WI38 (cell line): ENCODE data around the gene PLXNB2.

ENCODE experiments used
- H3K4me3 ChIP-seq: 2 replicates; pipeline ENCODE4 v1.5.1; 2011; ENCODE audit warnings: low read depth, mild to moderate bottlenecking, control low read depth, low read length
- TF ChIP-seq, protein P1 (sequence below): IDR thresholded peaks from 2 replicates; pipeline ENCODE4 v1.5.1; 2012; ENCODE audit warnings: low read depth, mild to moderate bottlenecking, control low read depth, low read length

Gene PLXNB2

GRCh38 chr22:50317674-50318073, 10.2 kb upstream of the PLXNB2 start:
- TF ChIP-seq, protein P1, sequence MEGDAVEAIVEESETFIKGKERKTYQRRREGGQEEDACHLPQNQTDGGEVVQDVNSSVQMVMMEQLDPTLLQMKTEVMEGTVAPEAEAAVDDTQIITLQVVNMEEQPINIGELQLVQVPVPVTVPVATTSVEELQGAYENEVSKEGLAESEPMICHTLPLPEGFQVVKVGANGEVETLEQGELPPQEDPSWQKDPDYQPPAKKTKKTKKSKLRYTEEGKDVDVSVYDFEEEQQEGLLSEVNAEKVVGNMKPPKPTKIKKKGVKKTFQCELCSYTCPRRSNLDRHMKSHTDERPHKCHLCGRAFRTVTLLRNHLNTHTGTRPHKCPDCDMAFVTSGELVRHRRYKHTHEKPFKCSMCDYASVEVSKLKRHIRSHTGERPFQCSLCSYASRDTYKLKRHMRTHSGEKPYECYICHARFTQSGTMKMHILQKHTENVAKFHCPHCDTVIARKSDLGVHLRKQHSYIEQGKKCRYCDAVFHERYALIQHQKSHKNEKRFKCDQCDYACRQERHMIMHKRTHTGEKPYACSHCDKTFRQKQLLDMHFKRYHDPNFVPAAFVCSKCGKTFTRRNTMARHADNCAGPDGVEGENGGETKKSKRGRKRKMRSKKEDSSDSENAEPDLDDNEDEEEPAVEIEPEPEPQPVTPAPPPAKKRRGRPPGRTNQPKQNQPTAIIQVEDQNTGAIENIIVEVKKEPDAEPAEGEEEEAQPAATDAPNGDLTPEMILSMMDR, result no peak
- no peak overlapping the region for H3K4me3 ChIP-seq

- TF ChIP-seq, protein P1, result no peak
- no peak overlapping the region for H3K4me3 ChIP-seq
Measured at GRCh38 chr22:50317178-50317577, 9.7 kb upstream of the PLXNB2 start.

DNA sequence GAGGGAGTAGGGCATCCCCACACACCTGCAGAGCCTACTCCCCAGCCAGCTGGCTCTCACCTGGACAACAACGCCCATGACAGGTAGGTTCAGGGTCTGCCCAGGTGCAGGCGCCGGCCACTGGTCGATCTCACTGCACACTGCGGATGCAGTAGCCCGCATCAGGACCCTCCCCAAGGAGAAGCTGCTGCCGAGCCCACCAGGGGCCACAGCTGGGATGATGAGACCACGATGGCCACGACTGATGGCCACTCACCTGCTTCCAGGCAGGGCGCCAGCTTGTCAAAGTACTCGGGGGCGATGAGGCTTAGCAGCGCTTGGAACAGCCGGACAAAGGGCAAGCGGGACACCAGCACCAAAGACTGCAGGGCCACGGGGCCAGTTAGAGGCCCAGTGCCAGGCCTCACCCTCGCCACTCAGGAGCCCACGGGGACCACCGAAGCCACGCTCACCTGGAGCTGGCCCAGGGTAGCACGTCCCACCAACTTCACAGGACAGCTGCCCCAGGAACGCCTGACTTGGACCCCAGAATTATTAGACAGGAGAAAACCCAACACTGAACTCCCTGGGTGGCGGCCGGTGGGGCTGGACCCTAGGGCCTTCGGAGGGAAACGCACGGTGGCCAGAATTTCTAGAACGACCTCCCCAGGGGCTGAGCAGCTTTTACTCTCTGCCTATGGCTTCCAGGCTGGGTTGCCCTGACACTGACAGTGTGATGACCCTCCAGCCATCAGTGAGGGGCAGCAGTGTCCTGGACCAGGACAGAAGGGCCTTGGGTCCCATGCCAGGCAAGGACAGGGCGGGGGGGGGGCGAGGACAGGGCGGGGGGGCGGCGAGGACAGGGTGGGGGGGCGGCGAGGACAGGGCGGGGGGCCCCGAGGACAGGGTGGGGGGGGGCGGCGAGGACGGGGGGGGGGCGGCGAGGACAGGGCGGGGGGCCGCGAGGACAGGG, 8.9 kb upstream of the PLXNB2 start:
- no peak overlapping the region for H3K4me3 ChIP-seq
- TF ChIP-seq, protein P1, result no peak

GRCh38 chr22:50315289-50316113, 8.1 kb upstream of the PLXNB2 start:
- TF ChIP-seq, protein P1, result no peak
- H3K4me3 ChIP-seq, result no peak overlapping the region

DNA sequence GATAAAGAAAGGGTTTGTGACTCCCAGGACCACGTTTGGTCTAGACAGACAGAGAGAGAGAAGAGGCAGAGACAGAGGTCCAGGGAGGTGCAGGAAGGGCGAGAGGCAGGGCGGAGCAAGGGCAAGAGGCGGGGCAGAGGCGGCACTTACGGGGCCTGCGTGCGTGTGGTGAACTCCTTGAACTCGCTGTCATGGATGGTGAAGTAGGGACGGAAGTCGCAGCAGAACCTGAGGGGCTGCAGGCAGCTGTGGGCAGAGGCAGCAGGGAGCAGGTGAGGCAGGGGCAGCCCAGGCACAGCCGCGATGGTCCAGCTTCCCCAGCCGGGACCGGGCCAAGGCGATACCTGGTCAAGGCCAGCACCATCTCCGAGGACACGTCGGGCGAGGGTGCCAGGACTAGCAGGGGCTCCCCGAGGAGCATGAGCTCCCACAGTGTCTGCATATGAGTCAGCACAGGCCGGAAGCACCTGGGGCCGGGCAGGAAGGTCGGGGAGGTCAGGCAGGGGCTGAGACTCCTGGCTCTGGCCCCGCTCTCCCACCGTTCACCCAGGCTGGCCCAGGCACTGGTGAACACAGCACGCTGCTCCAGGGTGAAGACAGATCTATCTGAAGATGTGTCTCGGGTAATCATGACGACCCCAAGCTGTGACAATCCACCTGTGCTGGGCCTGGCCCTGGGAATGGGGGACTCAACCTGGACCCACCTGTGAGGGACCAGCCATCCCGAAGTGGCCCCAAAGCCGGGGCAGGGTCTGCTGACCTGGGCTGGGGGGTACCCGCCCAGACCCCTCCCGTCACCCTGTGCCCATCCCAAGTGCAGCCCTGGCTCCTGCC, 7.2 kb upstream of the PLXNB2 start:
- H3K4me3 ChIP-seq, result no peak overlapping the region

GRCh38 chr22:50314081-50314454, 6.6 kb upstream of the PLXNB2 start:
- no peak overlapping the region for H3K4me3 ChIP-seq
- TF ChIP-seq, protein P1, result no peak

More for the DNA sequence above, 7.2 kb upstream of the PLXNB2 start:
- TF ChIP-seq, protein P1, result no peak
